ENCODE measurements around the gene KIF18A.

GRCh38 chr11:28092786-28093185 is 15.2 kb downstream of the KIF18A start:
- TF ChIP-seq CTCF (optimal IDR thresholded peaks at IDR 0.05 in 1 of 3, IDR thresholded peaks at IDR 0.05 in 1 of 3, conservative IDR thresholded peaks at IDR 0.05 in 1 of 3; ENCODE audit: extremely low read depth in 1 of 3, insufficient read depth in 2 of 3, low read length in 3 of 3) (no peak), EZH2 (IDR thresholded peaks at IDR 0.05; ENCODE audit: low read length) (no peak)

All from keratinocyte (primary cell).